GM13977 (cell line): Measurements from ENCODE around the gene PLXNB3.
"Not testable (repeated sequence)": the region's sequence is repeated elsewhere in the genome, so short reads cannot be mapped to it uniquely, and the experiment has no call there.

Experiments
- DNase-seq: peaks from one replicate; pipeline ENCODE4 v3.0.0; 2012; ENCODE audit warnings: low spot score
- in situ Hi-C: fragments of 300-500 bp; cut with MboI; formaldehyde crosslinking; loops from one replicate; pipeline ENCODE4 v1.12.0; 2022; ENCODE audit warnings: low sequenced_read_pairs, low pct_unique_long_range_greater_than_20kb, mixed read lengths, inconsistent platforms; ENCODE audit not compliant: unreplicated experiment
- TF ChIP-seq, protein P1 (sequence below): IDR thresholded peaks from 2 replicates; pipeline ENCODE4 v1.5.1; 2012; ENCODE audit warnings: mild to moderate bottlenecking, control low read depth; ENCODE audit not compliant: insufficient read depth; ENCODE audit errors: extremely low read depth, missing control alignments

Gene PLXNB3

DNA sequence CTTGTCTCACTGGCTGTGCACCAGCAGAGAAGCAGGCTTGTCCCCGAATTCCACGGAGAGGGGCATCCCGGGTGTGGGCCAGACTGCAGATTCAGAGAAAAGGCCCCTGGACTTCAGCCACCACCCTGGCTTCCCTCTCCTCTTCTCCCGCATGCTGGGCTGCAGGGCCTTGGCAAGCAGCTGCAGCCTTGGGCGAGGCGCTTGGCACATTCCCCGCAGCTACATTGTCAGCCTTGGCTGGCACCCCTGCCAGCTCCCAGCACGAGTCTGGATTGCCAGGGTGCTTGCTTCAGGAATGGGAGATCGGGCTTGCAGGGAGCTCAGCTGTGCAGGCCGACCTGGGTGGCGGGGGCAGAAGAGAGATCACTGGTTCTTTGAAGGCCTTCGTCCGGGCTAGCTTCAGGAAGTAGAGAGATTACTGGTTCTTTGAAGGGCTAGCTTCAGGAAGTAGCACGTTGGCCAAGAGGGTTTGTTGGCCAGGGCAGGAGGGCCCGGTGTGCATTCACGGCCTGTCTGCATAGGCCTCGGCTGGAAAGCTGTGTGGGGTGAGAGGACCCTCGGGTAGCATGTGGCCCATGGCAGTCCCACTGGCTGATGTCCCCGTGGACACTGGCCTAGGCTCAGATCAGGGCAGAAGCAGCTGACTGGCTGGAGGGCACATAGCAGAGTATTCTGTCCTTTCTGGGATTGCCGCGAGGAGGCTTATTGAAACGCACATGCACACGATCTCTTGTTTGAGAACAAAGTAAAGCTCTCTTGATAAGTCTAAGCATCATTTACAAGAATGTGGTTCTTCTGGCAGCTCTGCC is 36.7 kb upstream of the PLXNB3 start:
- DNase-seq, result peak; percentile 27
- TF ChIP-seq, protein P1, sequence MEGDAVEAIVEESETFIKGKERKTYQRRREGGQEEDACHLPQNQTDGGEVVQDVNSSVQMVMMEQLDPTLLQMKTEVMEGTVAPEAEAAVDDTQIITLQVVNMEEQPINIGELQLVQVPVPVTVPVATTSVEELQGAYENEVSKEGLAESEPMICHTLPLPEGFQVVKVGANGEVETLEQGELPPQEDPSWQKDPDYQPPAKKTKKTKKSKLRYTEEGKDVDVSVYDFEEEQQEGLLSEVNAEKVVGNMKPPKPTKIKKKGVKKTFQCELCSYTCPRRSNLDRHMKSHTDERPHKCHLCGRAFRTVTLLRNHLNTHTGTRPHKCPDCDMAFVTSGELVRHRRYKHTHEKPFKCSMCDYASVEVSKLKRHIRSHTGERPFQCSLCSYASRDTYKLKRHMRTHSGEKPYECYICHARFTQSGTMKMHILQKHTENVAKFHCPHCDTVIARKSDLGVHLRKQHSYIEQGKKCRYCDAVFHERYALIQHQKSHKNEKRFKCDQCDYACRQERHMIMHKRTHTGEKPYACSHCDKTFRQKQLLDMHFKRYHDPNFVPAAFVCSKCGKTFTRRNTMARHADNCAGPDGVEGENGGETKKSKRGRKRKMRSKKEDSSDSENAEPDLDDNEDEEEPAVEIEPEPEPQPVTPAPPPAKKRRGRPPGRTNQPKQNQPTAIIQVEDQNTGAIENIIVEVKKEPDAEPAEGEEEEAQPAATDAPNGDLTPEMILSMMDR, result no peak
- in situ Hi-C loops, result no loop called here

DNA sequence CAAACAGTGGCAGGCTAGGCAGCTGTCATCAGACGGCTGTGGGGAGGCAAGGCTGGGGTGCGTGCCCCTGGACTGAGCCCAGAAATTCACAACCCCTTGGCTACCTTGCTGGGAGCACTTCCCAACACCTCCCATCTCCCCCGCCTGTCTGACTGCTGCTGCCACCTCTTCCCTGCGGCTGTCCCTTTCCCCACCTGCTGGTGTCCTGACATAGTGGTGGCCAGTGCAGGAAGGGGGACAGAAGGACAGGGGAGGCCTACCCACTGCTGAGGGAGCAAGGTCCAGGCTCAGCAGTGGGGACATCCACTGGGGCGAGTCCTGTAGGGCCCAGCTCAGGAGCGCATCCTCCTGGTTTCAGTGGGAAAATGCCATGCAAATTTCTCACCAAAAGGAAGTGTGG is 36.0 kb upstream of the PLXNB3 start:
- in situ Hi-C loops, result no loop called here
- TF ChIP-seq, protein P1, result no peak
- DNase-seq, result no peak

DNA sequence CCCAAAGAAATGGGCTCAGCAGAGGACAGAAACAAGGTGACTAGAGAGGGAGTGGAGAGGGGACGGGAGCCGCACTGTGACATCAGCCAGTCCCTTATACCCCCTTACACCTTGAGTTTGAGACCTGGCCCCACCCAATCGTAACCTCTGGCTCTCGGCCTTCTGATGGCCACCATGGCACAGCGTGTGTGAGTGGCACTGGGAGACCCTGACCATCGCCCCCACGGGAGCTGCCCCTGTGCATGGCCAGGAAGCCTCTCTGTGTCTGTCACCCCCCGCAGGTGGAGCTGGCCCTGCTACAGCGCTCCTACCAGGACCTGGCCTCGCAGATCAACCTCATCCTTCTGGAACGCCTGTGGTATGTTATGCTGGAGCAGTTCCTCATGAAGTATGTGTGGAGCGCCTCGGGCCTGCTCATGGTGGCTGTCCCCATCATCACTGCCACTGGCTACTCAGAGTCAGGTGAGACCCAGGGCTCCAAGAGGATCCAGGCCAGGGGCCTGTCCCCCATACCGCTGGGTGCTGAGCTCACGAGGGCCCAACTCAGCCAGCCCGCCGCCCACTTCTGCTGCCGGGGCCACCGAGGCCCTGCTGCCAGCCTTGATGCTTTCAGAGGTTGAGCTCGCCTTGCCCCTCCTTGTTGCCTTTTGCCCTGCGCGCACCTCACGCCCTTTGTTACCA is 35.0 kb upstream of the PLXNB3 start:
- in situ Hi-C loops, result no loop called here
- TF ChIP-seq, protein P1, result no peak
- DNase-seq, result no peak

- in situ Hi-C loops, DNase-seq: not testable (repeated sequence)
Observed at GRCh38 chrX:153730115-153730514, 33.9 kb upstream of the PLXNB3 start.

DNA sequence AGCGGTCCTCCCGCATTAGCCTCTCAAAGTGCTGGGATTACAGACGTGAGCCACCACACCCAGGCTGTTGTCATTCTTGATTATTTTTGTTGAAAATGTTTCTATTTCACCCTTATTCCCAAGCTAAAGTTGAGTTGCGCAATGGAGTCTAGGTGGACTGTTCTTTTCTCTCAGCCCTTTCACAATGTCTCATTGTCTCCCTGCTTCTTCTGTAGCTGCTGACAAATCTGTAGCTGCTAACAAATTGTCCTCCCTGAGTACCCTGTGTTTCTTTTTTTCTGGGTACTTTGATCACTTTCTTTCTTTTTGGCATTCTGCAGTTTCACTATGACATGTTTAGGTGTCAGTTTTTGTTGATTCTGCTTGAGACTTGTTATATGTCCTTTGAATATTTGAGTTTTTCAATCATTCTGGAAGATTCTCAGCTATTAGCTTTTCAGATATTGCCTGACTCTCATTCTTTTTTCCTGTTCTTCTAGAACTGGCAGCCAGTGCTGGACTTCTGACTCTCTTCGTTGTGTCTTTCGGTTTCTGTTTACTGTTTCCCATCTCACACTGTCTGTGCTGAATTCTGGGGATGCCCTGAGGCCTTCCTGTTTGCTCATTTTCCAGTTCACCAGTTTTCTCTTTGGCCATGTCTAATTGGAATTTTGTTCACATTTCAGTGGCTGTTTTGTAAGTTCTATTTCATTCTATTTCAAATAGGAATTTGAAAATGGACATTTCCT is 32.8 kb upstream of the PLXNB3 start:
- peak; percentile 52 for DNase-seq
- in situ Hi-C loops, result no loop called here
- TF ChIP-seq, protein P1, result no peak

- in situ Hi-C loops, result no loop called here
- DNase-seq, result peak; percentile 30
- TF ChIP-seq, protein P1, result no peak
Observed at GRCh38 chrX:153731845-153732215, 32.2 kb upstream of the PLXNB3 start.
